ENCODE results near the gene HOMER3.
A peak's percentile ranks its signal among the peaks of the same experiment; 100 is the strongest.

The HOMER3 gene

GRCh38 chr19:18881491-18881890 lies 59.5 kb downstream of the HOMER3 start:
- ATAC-seq = no peak
- TF ChIP-seq ISL1 (CRISPR knock-in tag; IDR thresholded peaks at IDR 0.05) (no peak), TOX (CRISPR knock-in tag; IDR thresholded peaks at IDR 0.05; ENCODE audit: borderline replicate concordance) (no peak), SNAI2 (CRISPR knock-in tag; IDR thresholded peaks at IDR 0.05) (no peak), ARNTL (CRISPR knock-in tag; IDR thresholded peaks at IDR 0.05; ENCODE audit: borderline replicate concordance, low read depth) (no peak), TSHZ2 (CRISPR knock-in tag; IDR thresholded peaks at IDR 0.05) (no peak), ZNF8 (CRISPR knock-in tag; IDR thresholded peaks at IDR 0.05) (no peak), CSRNP3 (CRISPR knock-in tag; IDR thresholded peaks at IDR 0.05) (no peak), GLIS3 (CRISPR knock-in tag; IDR thresholded peaks at IDR 0.05) (no peak)

- peak; percentile 65 for ATAC-seq
- TF ChIP-seq PATZ1 (CRISPR knock-in tag; IDR thresholded peaks at IDR 0.05; ENCODE audit: borderline replicate concordance) = no peak
- no peak for TF ChIP-seq OSR1 (CRISPR knock-in tag; IDR thresholded peaks at IDR 0.05)
- no peak for TF ChIP-seq RARB (CRISPR knock-in tag; IDR thresholded peaks at IDR 0.05)
- no peak for TF ChIP-seq SNAI2 (CRISPR knock-in tag; IDR thresholded peaks at IDR 0.05)
Observed at GRCh38 chr19:18879579-18880373, 61.2 kb downstream of the HOMER3 start.

All from SK-N-SH treated with all-trans-retinoic acid at 6 μM for 48 hours (cell line).